CD4-positive, alpha-beta T cell treated with Interleukin-17A for 1 hour (primary cell): ENCODE data around the gene SCYL1.

Source experiments
- DNase-seq: peaks from one replicate; pipeline ENCODE4 v3.0.0-alpha.2; 2020

Gene SCYL1

DNA sequence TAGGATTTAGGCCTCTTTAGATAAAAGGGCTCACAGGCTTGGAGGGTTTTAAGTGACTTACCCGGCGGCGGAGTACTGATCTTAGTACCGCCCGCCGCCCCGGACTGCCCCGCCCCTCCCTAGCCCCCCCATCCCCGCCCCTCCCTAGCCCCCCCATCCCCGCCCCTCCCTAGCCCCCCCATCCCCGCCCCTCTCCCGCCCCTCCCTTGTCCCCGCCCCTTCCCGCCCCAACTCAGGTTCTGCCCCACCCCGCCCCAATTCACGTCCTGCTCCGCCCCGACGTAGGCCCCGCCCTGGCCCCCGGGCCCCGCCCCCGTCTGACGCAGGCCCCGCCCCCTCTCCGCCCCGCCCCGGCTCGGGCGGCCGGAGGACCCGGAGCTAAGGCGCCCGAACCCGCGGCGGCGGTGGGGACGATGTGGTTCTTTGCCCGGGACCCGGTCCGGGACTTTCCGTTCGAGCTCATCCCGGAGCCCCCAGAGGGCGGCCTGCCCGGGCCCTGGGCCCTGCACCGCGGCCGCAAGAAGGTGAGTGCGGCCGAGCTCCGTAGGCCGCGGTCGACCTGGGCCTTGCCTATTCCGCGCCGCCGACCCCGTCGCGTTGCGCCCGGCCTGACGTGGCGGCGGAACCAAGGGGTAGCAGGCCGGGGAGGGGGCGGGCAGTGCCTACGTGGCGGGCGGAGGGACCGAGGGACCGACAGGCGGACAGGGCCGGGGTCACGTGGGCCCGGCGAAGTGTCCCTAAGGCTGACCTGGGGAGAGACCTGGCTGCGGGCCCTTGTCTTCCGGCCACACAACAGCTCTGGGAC, at the start of gene SCYL1:
Gene SCYL1, plus strand, starts transcription at position 343 of the 805 bp plus-strand sequence. Its CDS starts 71 bp downstream, at position 414.
- DNase-seq = peak; percentile 87

DNA sequence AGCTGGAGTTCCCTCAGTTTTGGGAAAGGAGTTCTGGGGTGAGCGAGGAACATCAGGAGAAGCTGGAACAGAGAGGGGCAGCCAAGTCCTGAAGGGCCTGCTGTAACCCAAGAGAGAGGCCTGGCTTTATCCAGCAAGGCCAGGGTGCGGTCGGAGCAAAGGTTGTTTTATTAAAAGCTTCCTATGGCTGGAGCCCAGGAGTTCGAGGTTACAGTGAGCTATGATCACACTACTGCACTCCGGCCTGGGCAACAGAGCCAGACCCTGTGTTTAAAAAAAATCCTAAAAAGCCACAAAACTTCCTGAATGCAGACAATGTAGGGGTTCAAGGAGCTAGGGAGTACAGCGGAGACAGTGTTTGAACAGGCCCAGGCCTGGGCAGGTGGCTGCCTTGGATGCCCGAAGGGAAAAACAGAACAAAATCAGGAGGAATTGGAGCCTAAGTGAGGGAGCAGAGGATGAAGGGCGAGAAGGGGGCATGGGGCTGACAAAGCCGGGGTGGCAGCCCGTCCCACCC, 48.2 kb upstream of the SCYL1 start:
- no peak for DNase-seq

DNA sequence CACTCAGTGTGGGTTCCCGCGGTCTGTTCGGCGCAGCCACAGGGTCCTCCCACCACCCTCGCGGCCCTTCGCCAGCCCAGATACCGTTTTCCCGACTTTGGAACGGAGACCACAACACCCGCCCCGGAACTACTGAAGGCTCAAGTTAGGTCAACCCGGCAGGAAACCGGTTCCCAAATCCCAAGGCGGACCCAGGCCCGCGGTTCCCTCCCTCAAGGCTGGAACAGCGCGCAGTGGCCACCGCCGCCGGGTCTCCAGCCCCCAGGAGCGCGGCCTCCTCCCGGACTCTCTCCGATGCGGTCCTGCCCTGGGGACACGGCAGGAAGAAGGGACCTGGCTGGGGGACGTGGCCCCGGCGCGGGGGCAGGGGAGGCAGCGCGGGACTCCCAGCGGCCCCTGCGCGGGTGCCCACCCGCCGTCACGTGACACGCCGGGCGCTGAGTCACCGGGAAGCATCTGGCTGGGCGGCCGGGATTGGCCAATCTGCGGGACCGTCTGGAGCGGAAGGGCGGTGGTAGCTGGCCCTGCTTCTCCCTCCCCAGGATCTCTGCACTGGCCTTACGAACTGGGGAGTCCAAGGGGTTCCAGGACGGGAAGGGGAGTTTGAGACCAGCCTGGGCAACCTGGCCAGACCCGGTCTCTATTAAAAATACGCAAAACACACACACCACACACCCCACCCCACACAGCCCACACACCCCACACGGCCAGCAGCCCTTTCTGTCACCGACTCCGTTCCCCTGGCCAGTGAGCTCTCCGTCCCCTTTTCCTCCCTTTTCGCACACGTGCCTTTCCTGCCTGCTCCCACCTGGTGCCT, 47.5 kb upstream of the SCYL1 start:
- peak; percentile 89 for DNase-seq

DNA sequence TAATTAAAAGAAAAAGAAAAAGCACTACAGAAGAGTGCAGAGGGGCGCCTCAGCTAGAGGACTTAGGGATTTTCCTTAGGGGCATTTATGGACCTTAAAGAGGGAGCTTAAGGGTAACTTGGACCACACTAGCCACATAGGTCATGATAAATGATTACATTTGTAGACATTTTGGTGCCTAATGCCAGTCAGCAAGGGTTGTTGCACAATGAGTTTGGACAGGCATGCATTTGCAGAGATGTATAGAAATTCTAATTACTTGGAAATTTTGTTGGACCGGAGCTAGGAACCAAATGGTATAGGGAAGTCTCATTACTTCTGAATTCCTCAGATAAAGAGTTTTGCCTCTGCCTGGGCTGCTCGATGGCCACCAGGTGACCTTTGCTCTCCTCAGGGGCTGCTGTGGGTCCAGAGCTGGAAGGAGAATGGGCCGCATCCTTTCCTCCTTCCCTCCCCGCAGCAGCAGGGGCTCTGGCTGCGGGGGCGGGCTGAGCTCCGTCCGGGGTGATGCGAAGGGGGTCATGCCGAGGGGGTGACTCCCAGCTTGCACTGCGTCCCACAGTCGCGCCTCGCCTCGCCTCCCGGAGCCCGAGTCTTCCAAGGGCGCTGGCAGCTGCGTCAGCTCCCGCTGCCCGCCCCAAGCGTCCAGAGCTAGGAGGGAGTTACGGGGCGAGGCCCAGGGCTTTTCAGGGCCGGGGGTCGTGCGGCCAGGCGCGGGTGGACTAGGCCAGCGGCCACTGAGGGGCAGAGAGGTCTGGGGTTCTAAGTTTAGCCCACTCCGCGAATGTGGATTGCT, 46.3 kb upstream of the SCYL1 start:
- no peak for DNase-seq

DNA sequence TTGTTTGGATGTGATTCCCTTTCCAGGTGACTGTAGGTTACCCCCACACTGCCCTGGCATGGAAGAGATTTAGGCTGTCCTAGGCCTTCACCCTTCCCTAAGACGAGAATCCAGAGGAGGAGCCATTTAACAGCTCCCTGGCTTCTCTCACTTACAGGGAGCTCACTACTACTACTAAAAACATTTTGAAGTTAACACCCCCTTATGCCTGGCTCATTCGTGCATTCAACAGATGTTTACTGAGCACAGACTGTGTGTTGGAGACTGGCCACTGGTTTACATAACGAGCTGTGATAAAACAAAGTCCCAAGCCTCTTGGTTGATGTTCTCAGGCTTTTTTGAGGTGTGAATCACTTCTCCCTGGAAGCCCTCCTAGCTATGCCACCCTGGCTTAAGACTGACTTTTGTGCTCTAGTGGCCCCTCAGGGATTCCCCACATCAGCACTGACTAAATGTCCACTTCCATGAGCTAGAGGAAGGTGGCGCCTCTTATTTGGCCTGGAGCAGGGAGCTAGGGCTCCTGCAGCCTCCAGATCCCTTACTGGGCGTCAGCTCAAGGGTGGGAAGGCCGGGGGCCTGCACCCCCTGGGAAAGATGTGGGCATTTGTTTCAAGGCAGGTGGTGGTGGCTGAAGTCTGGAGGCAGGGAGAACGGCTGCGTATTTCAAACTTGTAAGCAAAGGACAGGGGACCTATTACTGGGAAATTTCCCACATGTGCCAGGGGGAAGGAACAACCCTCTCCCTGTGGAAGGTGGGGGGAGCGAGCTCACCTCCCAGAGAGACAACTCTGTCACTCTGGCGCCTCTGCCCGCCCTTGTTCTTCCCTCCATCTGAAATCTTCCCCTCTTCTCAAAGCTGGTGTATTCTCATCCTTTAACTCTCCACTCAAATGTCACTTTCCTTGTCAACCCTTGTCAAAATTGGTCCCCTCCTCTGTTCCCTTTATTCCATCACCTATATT, 45.4 kb upstream of the SCYL1 start:
- DNase-seq = no peak

DNA sequence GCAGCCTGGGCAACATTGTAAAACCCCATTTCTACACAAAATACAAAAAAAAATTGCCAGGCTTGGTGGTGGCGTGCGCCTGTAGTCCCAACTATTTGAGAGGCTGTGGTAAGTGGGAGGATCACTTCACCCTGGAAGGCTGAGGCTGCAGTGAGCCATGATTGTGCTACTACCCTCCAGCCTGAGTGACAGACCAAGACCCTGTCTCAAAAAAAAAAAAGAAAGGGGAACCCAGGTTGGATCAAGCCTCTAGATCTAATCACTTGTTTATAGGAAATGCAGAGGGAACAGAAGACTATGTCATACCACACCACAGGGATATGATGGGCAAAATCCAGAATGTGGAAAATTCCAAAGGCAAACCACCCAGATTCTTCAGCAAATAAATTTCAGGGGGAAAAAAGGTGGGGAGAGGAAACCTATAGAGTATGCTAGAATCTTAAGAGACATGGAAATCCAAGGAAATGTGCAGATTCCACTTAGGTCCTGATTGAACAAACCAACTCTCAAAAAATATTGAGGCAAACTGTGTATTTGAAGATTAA, 42.5 kb upstream of the SCYL1 start:
- DNase-seq = no peak

DNA sequence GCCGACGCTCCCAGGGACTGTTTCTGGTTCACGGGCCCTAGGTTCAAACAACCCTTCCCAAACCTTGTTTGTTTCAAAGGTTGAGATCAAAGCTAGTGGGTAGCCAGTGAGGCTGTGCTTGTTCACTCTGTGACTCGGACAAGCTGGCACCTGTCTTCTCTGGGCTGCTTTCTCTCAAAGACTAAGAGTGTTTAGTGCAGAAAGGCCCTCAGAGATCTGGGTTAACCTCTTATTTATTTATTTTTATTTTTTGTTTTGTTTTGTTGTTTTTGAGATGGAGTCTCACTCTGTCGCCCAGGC, 39.0 kb upstream of the SCYL1 start:
- no peak for DNase-seq

DNA sequence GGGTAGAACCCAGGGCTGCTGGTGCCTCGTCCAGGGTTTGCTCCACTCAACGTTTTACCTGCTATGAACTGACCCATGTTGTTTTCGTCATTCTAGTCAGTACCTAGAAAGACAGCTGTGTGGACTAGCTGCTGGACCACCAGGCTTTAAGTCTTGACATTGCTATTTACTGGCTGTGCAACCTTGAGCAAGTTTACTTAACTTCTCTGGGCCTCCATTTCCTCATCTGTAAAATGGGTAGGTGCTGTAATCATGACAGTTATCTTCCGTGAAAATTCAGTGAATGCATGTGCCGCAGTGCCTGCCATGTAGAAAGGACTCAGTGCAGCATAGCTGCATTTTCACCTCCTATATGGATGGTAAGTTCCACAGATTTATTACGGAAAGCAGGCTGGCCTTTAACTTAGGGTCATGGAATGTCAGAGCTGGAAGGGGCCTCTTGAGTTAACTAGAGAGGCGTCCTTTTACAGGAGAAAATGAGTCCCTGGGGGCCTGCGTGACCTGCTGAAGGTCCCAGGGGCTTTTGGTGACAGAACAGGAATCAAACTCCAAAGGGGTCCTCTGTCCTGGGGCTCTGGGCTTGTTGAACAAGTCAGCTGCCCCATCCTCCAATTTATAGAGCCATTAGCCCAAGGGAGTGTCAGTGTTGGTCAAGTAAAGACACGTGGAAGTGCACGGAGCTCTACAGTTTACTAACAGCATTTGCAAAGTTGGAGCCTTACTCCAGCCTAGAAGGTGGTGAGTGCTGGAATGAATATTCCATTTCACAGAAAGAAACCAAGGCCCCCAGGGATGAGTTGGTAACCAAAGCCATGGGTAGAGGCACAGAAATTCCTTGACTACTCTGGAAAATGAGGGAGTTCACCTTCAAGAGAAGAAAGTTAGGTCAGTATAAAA, 38.1 kb upstream of the SCYL1 start:
- DNase-seq = no peak

DNA sequence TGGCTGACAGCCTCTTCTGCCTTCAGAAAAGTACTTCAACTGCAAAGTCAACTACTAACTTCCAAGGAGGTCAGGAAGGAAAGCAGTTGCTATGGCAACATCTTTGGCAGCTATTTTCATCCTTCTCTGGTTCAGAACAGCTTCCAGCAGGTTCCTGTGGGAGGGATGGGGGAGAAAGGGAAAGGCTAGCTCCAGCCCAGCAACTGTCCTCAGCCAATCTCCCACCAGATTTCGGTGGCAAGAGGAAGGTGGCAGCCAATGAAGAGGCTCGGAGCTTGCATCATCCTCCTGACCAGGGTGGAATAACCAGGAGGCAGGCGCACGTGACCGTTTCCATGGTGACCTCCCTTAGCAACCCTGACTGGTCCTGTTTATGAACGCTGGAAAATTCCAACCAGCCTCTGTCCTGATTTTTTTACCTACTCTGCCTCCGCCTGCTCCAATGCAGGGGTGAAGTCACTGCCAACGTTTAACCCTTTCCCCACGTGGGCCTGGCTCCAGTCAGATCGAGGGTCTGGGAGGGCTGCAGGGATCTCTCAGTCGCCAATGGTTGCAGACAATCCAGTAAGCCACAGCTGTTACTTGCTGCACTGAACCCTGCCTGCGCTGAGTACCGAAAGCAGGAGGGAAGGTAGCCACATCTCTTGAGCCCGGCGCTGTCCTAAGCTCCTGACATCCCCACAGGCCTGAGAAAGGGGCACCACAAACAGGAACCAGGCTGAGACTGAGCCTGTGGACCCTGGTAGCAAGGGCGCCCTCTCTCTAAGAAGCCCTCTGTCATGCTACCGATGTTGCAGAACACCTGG, 37.2 kb upstream of the SCYL1 start:
- DNase-seq = peak; percentile 59

DNA sequence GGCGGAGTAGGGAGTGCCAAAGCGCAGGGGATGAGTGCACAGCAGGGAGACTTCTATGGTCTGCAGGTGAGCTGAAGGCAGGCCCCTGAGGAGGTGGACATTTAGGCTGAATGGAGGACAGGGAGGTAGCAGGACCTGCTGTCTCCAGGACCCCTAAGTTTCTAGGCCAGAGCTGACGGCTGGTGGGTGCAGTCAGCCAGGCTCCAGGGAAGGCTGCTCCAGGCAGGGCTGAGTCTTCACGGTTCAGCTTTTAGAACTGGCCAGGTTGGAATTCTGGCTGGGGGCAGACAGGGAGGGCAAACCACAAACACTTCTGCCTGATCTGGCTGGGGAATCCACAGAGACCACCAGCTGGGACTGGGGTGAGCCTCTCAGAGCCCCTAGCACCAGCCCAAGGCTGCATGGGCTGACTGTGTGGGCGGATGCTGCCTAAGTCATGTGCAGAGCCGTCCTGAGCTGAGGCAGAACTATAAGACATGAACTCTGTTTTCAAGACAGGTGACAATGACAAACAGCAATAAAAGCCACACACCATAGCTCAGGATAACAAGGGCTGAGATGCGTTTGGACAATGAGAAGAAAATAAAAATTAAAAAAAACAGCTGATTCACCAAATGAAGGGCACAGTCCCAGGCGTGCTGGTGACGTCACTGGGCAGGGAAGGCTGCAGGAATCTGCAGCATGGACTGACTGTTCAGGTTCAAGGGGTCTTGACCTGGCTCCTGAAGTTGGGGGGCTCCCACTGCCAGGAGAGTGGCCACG, 36.4 kb upstream of the SCYL1 start:
- DNase-seq = no peak

DNA sequence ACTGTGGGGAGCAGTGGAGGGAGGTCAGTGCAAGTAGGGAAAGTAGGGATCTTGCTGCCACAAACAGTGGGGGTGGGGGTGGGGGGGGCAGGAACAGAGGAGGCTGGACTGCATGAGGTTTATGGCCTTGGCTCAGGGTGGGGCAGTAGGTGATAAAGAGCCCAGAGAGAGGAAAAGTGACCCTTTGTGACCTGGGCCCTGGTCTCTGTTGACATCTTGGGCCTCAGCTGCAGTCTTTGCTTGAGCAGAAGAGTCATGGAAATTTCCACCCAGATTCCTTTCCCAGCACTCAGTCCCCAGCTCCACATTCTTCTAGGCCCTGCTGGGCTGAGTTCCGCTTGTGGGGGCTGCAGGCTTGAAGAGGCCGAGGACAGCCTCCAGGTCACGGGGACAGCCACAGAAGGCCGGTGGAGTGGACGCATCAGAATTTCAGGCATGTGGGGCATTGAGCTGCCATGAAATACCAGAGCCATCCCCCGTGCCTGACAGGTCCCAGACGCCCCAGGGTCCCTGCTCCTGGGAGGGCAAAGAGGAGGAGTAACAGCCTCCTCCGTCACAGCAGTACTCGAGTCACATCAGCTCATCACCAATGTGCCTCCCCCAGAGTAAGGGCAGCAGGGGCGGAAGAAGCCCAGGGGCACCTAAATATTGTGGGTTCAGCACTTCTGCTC, 35.7 kb upstream of the SCYL1 start:
- DNase-seq = no peak

DNA sequence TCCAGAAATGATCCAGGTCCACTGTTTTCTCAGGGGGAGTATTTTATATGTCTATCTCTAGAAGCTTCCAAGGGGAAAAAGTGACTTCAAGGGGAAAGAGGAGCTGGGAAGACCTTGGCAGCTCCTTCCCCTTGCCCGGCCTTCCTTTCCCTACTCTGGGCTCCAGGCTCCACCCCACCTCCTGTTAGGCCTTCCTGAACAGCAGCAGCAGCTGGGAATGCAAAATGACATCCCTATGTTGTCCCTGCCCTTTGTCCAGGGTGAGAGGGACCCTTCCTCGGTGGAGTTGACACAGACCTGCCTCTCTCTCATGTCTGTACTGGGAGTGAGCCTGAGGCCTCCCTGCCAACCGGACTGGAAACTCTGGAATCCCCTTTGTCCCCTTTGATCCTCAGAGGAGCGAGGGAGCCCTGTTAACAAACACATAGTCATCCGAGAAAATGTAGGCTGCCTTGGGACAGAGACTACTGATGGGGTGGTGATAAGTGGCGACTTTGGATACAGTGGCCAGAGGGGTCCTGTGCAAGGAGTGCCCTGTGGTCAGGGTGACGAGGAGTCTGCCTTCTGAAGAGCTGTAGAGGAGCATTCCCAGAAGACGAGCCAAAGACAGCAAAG, 35.1 kb upstream of the SCYL1 start:
- no peak for DNase-seq

DNA sequence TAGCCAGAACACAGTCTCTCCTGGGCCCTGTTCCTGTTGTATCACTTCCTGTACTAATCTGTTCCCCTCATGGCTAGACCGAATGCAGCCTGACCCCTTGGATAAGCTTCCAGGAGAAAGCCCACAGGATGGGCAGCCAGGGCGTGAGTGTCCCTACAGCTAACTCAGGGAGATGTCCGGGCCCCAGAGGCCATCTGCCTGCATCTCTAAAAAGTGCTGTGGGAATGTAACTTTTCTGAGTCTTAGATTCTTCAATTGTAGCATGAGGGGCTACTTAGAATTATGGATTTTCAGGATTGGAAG, 33.8 kb upstream of the SCYL1 start:
- no peak for DNase-seq

DNA sequence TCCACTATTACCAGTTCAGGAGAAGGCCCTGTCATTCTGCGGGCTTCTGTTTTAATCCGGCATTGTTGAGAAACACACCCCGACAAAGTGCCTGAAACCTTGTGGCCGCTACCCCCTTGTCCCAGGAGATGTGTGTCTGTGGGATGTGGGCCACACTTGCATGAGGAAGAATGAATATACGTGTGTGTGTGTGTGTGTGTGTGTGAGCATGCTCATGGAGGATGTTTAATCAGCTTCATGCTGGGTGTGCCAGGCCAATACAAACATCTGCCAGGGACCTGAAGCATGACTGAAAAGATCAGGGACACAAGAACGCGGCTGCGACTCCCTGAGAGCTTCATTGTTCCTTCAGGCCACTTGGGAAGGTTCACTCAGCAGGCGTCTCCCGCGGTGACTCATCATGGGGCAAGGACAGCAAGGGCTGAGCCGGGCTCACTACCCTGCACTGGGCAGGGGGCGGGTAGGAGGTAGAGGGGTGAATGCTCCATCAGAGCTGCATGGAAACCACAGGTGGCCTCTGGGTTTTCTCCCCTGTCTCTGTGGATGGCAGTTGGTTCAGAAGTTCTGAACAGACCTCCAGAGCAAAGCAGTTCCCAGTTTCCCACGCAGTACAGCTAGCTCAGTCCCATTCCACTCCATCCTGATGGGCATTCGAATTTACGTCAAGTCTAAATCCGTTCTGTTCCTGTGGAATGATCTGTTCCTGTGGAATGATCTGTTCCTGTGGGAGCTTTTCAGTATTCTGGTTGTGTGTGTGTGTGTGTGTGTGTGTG, 33.1 kb upstream of the SCYL1 start:
- no peak for DNase-seq

DNA sequence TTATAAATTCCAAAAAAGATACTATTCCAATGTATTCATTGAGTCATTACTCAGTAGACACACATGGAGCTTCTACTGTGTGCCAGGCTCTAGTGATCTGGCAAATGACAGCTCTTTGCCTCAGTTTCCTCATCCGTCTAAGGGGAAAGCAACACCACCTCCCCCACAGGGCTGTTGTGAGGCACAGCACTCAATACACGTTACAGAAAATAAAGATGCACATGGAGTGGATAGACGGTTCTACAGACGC, 32.6 kb upstream of the SCYL1 start:
- no peak for DNase-seq

DNA sequence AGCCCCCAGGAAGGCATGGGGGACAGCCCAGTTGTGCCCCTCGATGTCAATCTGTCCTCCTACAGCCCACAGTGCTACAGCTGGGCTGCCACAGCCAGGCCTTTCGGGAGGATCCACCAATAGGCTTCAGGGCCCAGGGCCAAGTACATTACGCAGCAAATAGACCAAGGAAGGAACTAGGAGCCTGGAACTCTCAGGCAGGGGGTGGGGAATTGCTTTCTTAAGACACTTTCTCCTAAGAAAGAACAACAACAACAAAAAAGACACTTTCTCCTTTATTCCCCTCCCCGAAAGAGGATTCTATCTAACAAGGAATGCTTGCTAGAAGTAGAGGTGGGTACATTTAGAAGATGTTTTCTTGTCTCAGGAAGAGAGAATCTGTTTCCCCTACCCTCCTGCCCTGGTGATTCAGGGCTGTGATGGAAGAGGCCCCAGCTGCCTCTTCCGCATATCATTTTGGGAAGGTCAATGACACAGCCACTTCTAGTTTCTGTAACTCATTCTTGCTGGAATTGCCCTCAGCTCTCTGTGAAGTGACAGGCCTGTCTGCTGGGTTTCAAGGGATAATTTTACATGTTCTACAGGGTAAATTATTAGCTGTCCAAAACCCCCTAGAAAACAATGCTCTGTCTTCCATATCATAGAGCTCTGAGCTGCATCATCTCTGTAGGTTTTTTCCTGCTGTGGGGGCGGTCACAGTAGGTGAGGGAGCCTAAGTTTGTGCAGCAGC, 32.1 kb upstream of the SCYL1 start:
- no peak for DNase-seq
